NB4 (cell line): Measurements from ENCODE around the gene AGAP1.

Source experiments
- CTCF ChIP-seq: IDR thresholded peaks from one replicate; pipeline ENCODE4 v1.5.1; 2012; ENCODE audit warnings: low read depth, low read length
- POLR2A ChIP-seq: IDR thresholded peaks from 2 replicates; pipeline ENCODE4 v1.6.1; 2011; ENCODE audit warnings: mild to moderate bottlenecking; ENCODE audit not compliant: insufficient read length; ENCODE audit errors: extremely low read depth

- no peak for TF ChIP-seq CTCF
- no peak for TF ChIP-seq POLR2A
Measured at GRCh38 chr2:236177604-236177966, 683.7 kb downstream of the AGAP1 start.
